NCI-H146 treated with DMSO at 0.1 percent for 48 hours (cell line): Measurements from ENCODE around the gene SLC35F6.
"Not testable (repeated sequence)": the region's sequence is repeated elsewhere in the genome, so short reads cannot be mapped to it uniquely, and the experiment has no call there.

Experiments used
- DNase-seq: peaks from one replicate; lab custom pipeline; 2025; ENCODE audit not compliant: unreplicated experiment; lab: John Stamatoyannopoulos, UW

Gene SLC35F6

GRCh38 chr2:26780203-26780760 lies 16.2 kb downstream of the SLC35F6 start:
- no peak for DNase-seq

- no peak for DNase-seq
Measured at GRCh38 chr2:26782876-26783704, 19.0 kb downstream of the SLC35F6 start.

- DNase-seq: no peak
Measured at GRCh38 chr2:26784570-26785234, 20.6 kb downstream of the SLC35F6 start.

GRCh38 chr2:26785431-26786206 lies 21.5 kb downstream of the SLC35F6 start, which contains the start of gene CENPA:
CENPA (plus strand) TSS chr2:26786056; CDS start chr2:26786197, 141 bp downstream.
- peak; percentile 98 for DNase-seq

- DNase-seq: peak; percentile 16
Measured at GRCh38 chr2:26786207-26787028, 22.3 kb downstream of the SLC35F6 start.

- no peak for DNase-seq
Measured at GRCh38 chr2:26792720-26793119, 28.6 kb downstream of the SLC35F6 start.

- no peak for DNase-seq
Measured at GRCh38 chr2:26793518-26793917, 29.4 kb downstream of the SLC35F6 start.

GRCh38 chr2:26795135-26795534 lies 31.1 kb downstream of the SLC35F6 start:
- not testable (repeated sequence) for DNase-seq

GRCh38 chr2:26801328-26801727 lies 37.2 kb downstream of the SLC35F6 start:
- DNase-seq: no peak

- no peak for DNase-seq
Measured at GRCh38 chr2:26801796-26802195, 37.7 kb downstream of the SLC35F6 start.

GRCh38 chr2:26805241-26805676 lies 41.2 kb downstream of the SLC35F6 start:
- no peak for DNase-seq

GRCh38 chr2:26807788-26808460 lies 43.8 kb downstream of the SLC35F6 start:
- no peak for DNase-seq

GRCh38 chr2:26809211-26809610 lies 45.1 kb downstream of the SLC35F6 start:
- no peak for DNase-seq

GRCh38 chr2:26809876-26810577 lies 45.9 kb downstream of the SLC35F6 start:
- DNase-seq: no peak

- no peak for DNase-seq
Measured at GRCh38 chr2:26811261-26811660, 47.2 kb downstream of the SLC35F6 start.

- DNase-seq: no peak
Measured at GRCh38 chr2:26811791-26812694, 48.0 kb downstream of the SLC35F6 start.

- DNase-seq: no peak
Measured at GRCh38 chr2:26812731-26813130, 48.6 kb downstream of the SLC35F6 start.
